GM12878 (cell line): Measurements from ENCODE around the gene DTX1. TPM values are rescaled to one million over a fixed set of nuclear protein-coding genes. Genes with fewer than 3 reads are reported as not detected.

Source experiments
- ATF2 ChIP-seq: IDR thresholded peaks from 2 replicates; pipeline ENCODE4 v1.6.1; 2012; ENCODE audit warnings: low read length, inconsistent platforms
- NKRF ChIP-seq: fragments of 450-650 bp; conservative IDR thresholded peaks from 2 replicates; pipeline ENCODE4 v1.6.1; 2017; ENCODE audit warnings: mild to moderate bottlenecking, moderate library complexity
- REST ChIP-seq: IDR thresholded peaks from 2 replicates; pipeline ENCODE4 v1.6.1; 2012; ENCODE audit warnings: mild to moderate bottlenecking, low read depth, low read length
- polyA plus RNA-seq, 11 experiments: library from polyadenylated mRNA; depleted of rRNA in 4 of 11; unstranded in 6 of 11; stranded (reverse) in 5 of 11; fragments of >200 nt; fragmentation: Nextera tagmentation in 4 of 11; fragmentation: Illumina TruSeq in 1 of 11; extraction: Ambion mirVana in 4 of 11; extraction: Trizol in 1 of 11; gene quantifications; 1 replicate in 1 of 11; 2 replicates in 10 of 11; pipeline versions ENCODE4 v1.2.1 to v1.2.3, GENCODE V29; 2011 to 2016; ENCODE audit warnings: inconsistent platforms in 2 of 11, missing spikeins in 2 of 11, low read depth in 1 of 11
- total RNA-seq, 4 experiments: library from RNA; depleted of rRNA in 3 of 4; stranded (reverse); fragments of >200 nt in 3 of 4; fragmentation: Illumina TruSeq in 1 of 4; extraction: Trizol in 1 of 4; gene quantifications; 2 replicates each; pipeline versions ENCODE4 v1.2.1 to v1.2.3, GENCODE V29; 2013 to 2021

DTX1 gene
- total and polyA plus RNA-seq, 10 of the 15 experiments (the other 5 are each of a cell fraction or from before 2014, with no cell fraction given), result 0.09 to 2.8 (median 0.66) TPM

GRCh38 chr12:113056631-113057488, at the start of gene DTX1 (continued):
- no peak for TF ChIP-seq ATF2
- TF ChIP-seq NKRF, result 0 out of 2 replicates have a peak, but pooled peaks have one; percentile 58
- no peak for TF ChIP-seq REST
